ENCODE data around the gene LHPP. TPM values are rescaled to one million over a fixed set of nuclear protein-coding genes. Genes with fewer than 3 reads are reported as not detected.

Gene LHPP
- total and polyA plus RNA-seq, 10 donors: 16.8 to 36.8 (median 23.5) TPM

GRCh38 chr10:124599588-124600050 is 138.0 kb downstream of the LHPP start:
- Histone ChIP-seq H3K27me3 (replicated peaks in 1 of 7) (no peaks in the 10 kb centered on the region), H3K4me3 (no peak overlapping the region), H3K4me1 (peaks cover 3 to 85% (median 46%) of the 10 kb centered on the region in 6 donors), H3K36me3 (no peaks in the 10 kb centered on the region), H3K9me3 (no peaks in the 10 kb centered on the region), H3K27ac (peak overlapping the region in 1 of 8 donors; percentile 86)
- TF ChIP-seq POLR2AphosphoS5 (IDR thresholded peaks at IDR 0.05): peak in 1 of 3 donors; percentile 2
- TF ChIP-seq CTCF (IDR thresholded peaks at IDR 0.05 in 8 of 11, conservative IDR thresholded peaks at IDR 0.05 in 3 of 11): no peak
- TF ChIP-seq POLR2A (IDR thresholded peaks at IDR 0.05): no peak
- peak; percentile 66 for DNase-seq
- intact Hi-C loops (cut with DNase I; ENCODE audit: low total_unique reads): no loop called here
- 76 to 96% (median 91%) methylated on average over 2 to 7 of the region's 7 CpGs for WGBS, 5 donors

GRCh38 chr10:124600051-124600880 is 138.6 kb downstream of the LHPP start:
- WGBS, 5 donors: 74 to 90% (median 86%) methylated on average over 14 to 18 of the region's 18 CpGs
- no peak for TF ChIP-seq CTCF (IDR thresholded peaks at IDR 0.05 in 8 of 11, conservative IDR thresholded peaks at IDR 0.05 in 3 of 11)
- TF ChIP-seq POLR2AphosphoS5 (IDR thresholded peaks at IDR 0.05): no peak
- TF ChIP-seq POLR2A (IDR thresholded peaks at IDR 0.05): no peak
- peak overlapping the region in 5 of 8 donors; percentile 46 to 86 (median 62) for H3K27ac ChIP-seq
- no peaks in the 10 kb centered on the region for H3K9me3 ChIP-seq
- no peak overlapping the region for H3K4me3 ChIP-seq
- no peaks in the 10 kb centered on the region for H3K36me3 ChIP-seq
- peak; percentile 76 for DNase-seq
- no peaks in the 10 kb centered on the region for H3K27me3 ChIP-seq (replicated peaks in 1 of 7)
- peaks cover 3 to 90% (median 53%) of the 10 kb centered on the region in 6 donors for H3K4me1 ChIP-seq
- intact Hi-C loops (cut with DNase I; ENCODE audit: low total_unique reads): no loop called here

GRCh38 chr10:124601016-124601415 is 139.4 kb downstream of the LHPP start:
- Histone ChIP-seq H3K9me3 (no peaks in the 10 kb centered on the region), H3K27me3 (replicated peaks in 1 of 7) (no peaks in the 10 kb centered on the region), H3K4me3 (no peak overlapping the region), H3K4me1 (peaks cover 3 to 91% (median 59%) of the 10 kb centered on the region in 6 donors), H3K27ac (peak overlapping the region in 6 of 8 donors; percentile 28 to 86 (median 58)), H3K36me3 (no peaks in the 10 kb centered on the region)
- peak; percentile 87 for DNase-seq
- intact Hi-C loops (cut with DNase I; ENCODE audit: low total_unique reads): no loop called here
- WGBS, 5 donors: 60 to 78% (median 67%) methylated on average over 12 of the region's 12 CpGs
- no peak for TF ChIP-seq CTCF (IDR thresholded peaks at IDR 0.05 in 8 of 11, conservative IDR thresholded peaks at IDR 0.05 in 3 of 11)
- TF ChIP-seq POLR2AphosphoS5 (IDR thresholded peaks at IDR 0.05): no peak
- no peak for TF ChIP-seq POLR2A (IDR thresholded peaks at IDR 0.05)

GRCh38 chr10:124601431-124602120 is 140.0 kb downstream of the LHPP start:
- WGBS, 5 donors: 66 to 79% (median 68%) methylated on average over 21 to 29 of the region's 29 CpGs

More at GRCh38 chr10:124601431-124602120, 140.0 kb downstream of the LHPP start:
- TF ChIP-seq POLR2A (IDR thresholded peaks at IDR 0.05) (peak in 1 of 3 donors; percentile 29), CTCF (IDR thresholded peaks at IDR 0.05 in 8 of 11, conservative IDR thresholded peaks at IDR 0.05 in 3 of 11) (no peak), POLR2AphosphoS5 (IDR thresholded peaks at IDR 0.05) (peak; percentile 74 to 84 (median 81))
- H3K27ac ChIP-seq: peak overlapping the region in 6 of 8 donors; percentile 28 to 86 (median 58)
- no peaks in the 10 kb centered on the region for H3K9me3 ChIP-seq
- H3K4me1 ChIP-seq: peaks cover 3 to 94% (median 64%) of the 10 kb centered on the region in 6 donors
- H3K4me3 ChIP-seq: no peak overlapping the region
- peak; percentile 93 for DNase-seq
- no peaks in the 10 kb centered on the region for H3K27me3 ChIP-seq (replicated peaks in 1 of 7)
- H3K36me3 ChIP-seq: no peaks in the 10 kb centered on the region
- intact Hi-C loops (cut with DNase I; ENCODE audit: low total_unique reads): no loop called here

Data from spleen (tissue), 11 donors.